Measurements from ENCODE around the gene SDK1.

SDK1 gene

DNA sequence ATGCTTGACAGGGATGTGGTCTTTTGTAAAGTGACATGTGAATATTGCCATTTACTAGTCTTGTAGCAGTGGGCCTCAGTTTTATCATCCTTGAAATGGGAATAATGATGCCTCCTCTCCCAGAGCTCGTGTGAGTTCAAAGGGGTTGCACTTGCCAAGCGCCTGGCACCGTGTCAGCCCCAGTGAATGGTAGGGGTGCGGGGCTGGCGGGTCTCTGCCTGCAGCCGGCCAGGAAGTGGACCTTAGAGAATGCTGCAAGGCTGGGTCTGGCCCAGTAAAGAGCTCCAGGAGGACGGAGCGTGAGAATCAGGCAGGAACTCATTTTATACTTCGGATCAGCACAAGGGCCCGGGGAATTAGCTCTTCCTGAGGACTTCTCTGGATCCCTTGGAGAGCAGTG, 856.6 kb downstream of the SDK1 start:
- H3K4me3 ChIP-seq (ENCODE audit: low read depth, low read length), result no peak overlapping the region
- H3K4me1 ChIP-seq (ENCODE audit: control insufficient read depth, insufficient read depth, low read length), result no peaks in the 10 kb centered on the region
- no peaks in the 10 kb centered on the region for H3K36me3 ChIP-seq (ENCODE audit: control insufficient read depth in 2 of 2, insufficient read depth in 1 of 2, low read length in 2 of 2)
- ChIA-PET CTCF (no interaction called here), POLR2A (no interaction called here)
- no peak overlapping the region for H3K27ac ChIP-seq (ENCODE audit: extremely low read depth, low read depth, low read length)
- no peaks in the 10 kb centered on the region for H3K9me3 ChIP-seq (ENCODE audit: control insufficient read depth, insufficient read depth, low read depth, low read length)
- no peak for TF ChIP-seq ZNF146 (tag by site-specific recombination; IDR thresholded peaks at IDR 0.05)
- TF ChIP-seq, protein P1, sequence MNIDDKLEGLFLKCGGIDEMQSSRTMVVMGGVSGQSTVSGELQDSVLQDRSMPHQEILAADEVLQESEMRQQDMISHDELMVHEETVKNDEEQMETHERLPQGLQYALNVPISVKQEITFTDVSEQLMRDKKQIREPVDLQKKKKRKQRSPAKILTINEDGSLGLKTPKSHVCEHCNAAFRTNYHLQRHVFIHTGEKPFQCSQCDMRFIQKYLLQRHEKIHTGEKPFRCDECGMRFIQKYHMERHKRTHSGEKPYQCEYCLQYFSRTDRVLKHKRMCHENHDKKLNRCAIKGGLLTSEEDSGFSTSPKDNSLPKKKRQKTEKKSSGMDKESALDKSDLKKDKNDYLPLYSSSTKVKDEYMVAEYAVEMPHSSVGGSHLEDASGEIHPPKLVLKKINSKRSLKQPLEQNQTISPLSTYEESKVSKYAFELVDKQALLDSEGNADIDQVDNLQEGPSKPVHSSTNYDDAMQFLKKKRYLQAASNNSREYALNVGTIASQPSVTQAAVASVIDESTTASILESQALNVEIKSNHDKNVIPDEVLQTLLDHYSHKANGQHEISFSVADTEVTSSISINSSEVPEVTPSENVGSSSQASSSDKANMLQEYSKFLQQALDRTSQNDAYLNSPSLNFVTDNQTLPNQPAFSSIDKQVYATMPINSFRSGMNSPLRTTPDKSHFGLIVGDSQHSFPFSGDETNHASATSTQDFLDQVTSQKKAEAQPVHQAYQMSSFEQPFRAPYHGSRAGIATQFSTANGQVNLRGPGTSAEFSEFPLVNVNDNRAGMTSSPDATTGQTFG (tag by site-specific recombination; IDR thresholded peaks at IDR 0.05; ENCODE audit: borderline replicate concordance), result no peak
- TF ChIP-seq ZNF266 (tag by site-specific recombination; IDR thresholded peaks at IDR 0.05; ENCODE audit: low read depth), result no peak
- no peak for TF ChIP-seq ZNF138 (tag by site-specific recombination; IDR thresholded peaks at IDR 0.05; ENCODE audit: borderline replicate concordance)
- TF ChIP-seq KLF9 (tag by site-specific recombination; IDR thresholded peaks at IDR 0.05; ENCODE audit: low read depth), result no peak

DNA sequence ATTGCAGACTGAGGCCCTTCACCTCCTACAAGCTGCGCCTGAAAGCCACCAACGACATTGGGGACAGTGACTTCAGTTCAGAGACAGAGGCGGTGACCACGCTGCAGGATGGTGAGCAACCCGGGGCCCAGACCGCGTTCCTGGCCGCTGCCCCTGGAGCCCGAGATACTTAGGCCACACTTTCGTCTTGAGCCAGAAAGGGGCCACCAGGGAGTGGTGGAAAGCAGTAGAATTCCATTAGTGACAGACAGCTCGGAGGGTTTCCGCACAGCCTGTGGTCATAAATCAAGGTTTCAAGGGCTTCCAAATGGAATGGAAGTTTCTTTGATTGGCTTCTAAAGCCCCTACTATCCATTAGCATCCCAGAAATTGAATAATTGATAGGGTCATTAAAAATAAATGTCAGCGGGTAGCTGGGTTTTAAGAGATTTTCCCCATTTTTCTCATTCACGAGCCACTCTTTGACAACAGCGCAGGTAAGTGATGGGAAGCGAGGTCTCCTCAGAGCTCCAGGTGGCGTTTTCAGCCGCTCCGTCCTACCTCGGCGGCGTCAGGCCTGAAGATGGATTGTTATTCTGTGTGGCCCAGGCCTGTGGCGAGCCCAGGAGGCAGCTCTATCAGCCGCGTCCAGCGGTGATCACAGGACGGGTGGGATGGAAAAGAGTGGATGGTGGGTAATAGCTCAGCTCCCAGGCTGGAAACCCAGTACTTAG, 857.5 kb downstream of the SDK1 start:
- POLR2A ChIA-PET, result no interaction called here
- Histone ChIP-seq H3K36me3 (ENCODE audit: control insufficient read depth in 2 of 2, insufficient read depth in 1 of 2, low read length in 2 of 2) (no peaks in the 10 kb centered on the region), H3K4me1 (ENCODE audit: control insufficient read depth, insufficient read depth, low read length) (no peaks in the 10 kb centered on the region), H3K27ac (ENCODE audit: extremely low read depth, low read depth, low read length) (no peak overlapping the region), H3K4me3 (ENCODE audit: low read depth, low read length) (no peak overlapping the region), H3K9me3 (ENCODE audit: control insufficient read depth, insufficient read depth, low read depth, low read length) (no peaks in the 10 kb centered on the region)
- TF ChIP-seq ZNF624 (tag by site-specific recombination; IDR thresholded peaks at IDR 0.05) (no peak), ZNF354C (tag by site-specific recombination; IDR thresholded peaks at IDR 0.05; ENCODE audit: borderline replicate concordance, low read depth) (no peak), ZNF157 (tag by site-specific recombination; IDR thresholded peaks at IDR 0.05) (no peak), ZXDB (tag by site-specific recombination; IDR thresholded peaks at IDR 0.05) (no peak), ZNF175 (tag by site-specific recombination; IDR thresholded peaks at IDR 0.05) (no peak), ZNF214 (tag by site-specific recombination; IDR thresholded peaks at IDR 0.05; ENCODE audit: borderline replicate concordance) (no peak), ZNF423 (tag by site-specific recombination; IDR thresholded peaks at IDR 0.05) (no peak), ZNF2 (tag by site-specific recombination; IDR thresholded peaks at IDR 0.05) (no peak), ZNF133 (tag by site-specific recombination; IDR thresholded peaks at IDR 0.05) (no peak), ZNF792 (tag by site-specific recombination; IDR thresholded peaks at IDR 0.05) (no peak)
- TF ChIP-seq, protein P2, sequence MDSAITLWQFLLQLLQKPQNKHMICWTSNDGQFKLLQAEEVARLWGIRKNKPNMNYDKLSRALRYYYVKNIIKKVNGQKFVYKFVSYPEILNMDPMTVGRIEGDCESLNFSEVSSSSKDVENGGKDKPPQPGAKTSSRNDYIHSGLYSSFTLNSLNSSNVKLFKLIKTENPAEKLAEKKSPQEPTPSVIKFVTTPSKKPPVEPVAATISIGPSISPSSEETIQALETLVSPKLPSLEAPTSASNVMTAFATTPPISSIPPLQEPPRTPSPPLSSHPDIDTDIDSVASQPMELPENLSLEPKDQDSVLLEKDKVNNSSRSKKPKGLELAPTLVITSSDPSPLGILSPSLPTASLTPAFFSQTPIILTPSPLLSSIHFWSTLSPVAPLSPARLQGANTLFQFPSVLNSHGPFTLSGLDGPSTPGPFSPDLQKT (IDR thresholded peaks at IDR 0.05; ENCODE audit: borderline replicate concordance, low read depth, low read length), result no peak
- TF ChIP-seq, protein P3, sequence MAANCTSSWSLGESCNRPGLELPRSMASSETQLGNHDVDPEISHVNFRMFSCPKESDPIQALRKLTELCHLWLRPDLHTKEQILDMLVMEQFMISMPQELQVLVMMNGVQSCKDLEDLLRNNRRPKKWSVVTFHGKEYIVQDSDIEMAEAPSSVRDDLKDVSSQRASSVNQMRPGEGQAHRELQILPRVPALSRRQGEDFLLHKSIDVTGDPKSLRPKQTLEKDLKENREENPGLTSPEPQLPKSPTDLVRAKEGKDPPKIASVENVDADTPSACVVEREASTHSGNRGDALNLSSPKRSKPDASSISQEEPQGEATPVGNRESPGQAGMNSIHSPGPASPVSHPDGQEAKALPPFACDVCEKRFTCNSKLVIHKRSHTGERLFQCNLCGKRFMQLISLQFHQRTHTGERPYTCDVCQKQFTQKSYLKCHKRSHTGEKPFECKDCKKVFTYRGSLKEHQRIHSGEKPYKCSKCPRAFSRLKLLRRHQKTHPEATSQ (tag by site-specific recombination; IDR thresholded peaks at IDR 0.05), result no peak
- TF ChIP-seq, protein P4, sequence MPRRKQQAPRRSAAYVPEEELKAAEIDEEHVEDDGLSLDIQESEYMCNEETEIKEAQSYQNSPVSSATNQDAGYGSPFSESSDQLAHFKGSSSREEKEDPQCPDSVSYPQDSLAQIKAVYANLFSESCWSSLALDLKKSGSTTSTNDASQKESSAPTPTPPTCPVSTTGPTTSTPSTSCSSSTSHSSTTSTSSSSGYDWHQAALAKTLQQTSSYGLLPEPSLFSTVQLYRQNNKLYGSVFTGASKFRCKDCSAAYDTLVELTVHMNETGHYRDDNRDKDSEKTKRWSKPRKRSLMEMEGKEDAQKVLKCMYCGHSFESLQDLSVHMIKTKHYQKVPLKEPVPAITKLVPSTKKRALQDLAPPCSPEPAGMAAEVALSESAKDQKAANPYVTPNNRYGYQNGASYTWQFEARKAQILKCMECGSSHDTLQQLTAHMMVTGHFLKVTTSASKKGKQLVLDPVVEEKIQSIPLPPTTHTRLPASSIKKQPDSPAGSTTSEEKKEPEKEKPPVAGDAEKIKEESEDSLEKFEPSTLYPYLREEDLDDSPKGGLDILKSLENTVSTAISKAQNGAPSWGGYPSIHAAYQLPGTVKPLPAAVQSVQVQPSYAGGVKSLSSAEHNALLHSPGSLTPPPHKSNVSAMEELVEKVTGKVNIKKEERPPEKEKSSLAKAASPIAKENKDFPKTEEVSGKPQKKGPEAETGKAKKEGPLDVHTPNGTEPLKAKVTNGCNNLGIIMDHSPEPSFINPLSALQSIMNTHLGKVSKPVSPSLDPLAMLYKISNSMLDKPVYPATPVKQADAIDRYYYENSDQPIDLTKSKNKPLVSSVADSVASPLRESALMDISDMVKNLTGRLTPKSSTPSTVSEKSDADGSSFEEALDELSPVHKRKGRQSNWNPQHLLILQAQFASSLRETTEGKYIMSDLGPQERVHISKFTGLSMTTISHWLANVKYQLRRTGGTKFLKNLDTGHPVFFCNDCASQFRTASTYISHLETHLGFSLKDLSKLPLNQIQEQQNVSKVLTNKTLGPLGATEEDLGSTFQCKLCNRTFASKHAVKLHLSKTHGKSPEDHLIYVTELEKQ (tag by site-specific recombination; IDR thresholded peaks at IDR 0.05; ENCODE audit: borderline replicate concordance), result no peak
- CTCF ChIA-PET, result interaction anchor here (0.6 kb wide), 1 partner anchor 60 kb away, joined by 4 read pairs; no protein-coding TSS in a partner anchor

All from HEK293 (cell line).